GM12878 (cell line): ENCODE data around the gene IGF2R. TPM values are rescaled to one million over a fixed set of nuclear protein-coding genes. Genes with fewer than 3 reads are reported as not detected.

Source experiments
- CBX5 ChIP-seq: sonication (generic); IDR thresholded peaks from 2 replicates; pipeline ENCODE4 v1.6.1; 2016; ENCODE audit warnings: low read depth, moderate library complexity, mild to moderate bottlenecking, inconsistent platforms
- GABPA ChIP-seq: IDR thresholded peaks from 2 replicates; pipeline ENCODE4 v1.6.1; 2014; ENCODE audit warnings: antibody characterized with exemption, low read depth, mild to moderate bottlenecking, inconsistent platforms
- GATAD2B ChIP-seq: fragments of 450-650 bp; conservative IDR thresholded peaks from 2 replicates; pipeline ENCODE4 v1.6.1; 2017; ENCODE audit warnings: low read depth, mild to moderate bottlenecking, moderate library complexity
- NBN ChIP-seq: fragments of 450-650 bp; IDR thresholded peaks from 2 replicates; pipeline ENCODE4 v1.6.1; 2016
- NR2C1 ChIP-seq: fragments of 450-650 bp; IDR thresholded peaks from 2 replicates; pipeline ENCODE4 v1.6.1; 2017; ENCODE audit warnings: antibody characterized with exemption, mild to moderate bottlenecking, moderate library complexity
- PML ChIP-seq: IDR thresholded peaks from 2 replicates; pipeline ENCODE4 v1.6.1; 2012; ENCODE audit warnings: low read length, inconsistent platforms
- POLR2AphosphoS2 ChIP-seq: IDR thresholded peaks from 2 replicates; pipeline ENCODE4 v1.6.1; 2011; ENCODE audit warnings: low read depth, mild to moderate bottlenecking, low read length, improper control_type of control experiment, moderate library complexity
- RELA ChIP-seq: fragments of 450-650 bp; IDR thresholded peaks from 2 replicates; pipeline ENCODE4 v1.8.0; 2014; ENCODE audit warnings: borderline replicate concordance; ENCODE audit not compliant: partially characterized antibody
- TCF7 ChIP-seq: IDR thresholded peaks from 2 replicates; pipeline ENCODE4 v1.6.1; 2014; ENCODE audit warnings: antibody characterized with exemption, borderline replicate concordance
- YY1 ChIP-seq: IDR thresholded peaks from 2 replicates; pipeline ENCODE4 v1.6.1; 2011; ENCODE audit warnings: low read depth, mild to moderate bottlenecking, low read length
- ZNF217 ChIP-seq: fragments of 450-650 bp; IDR thresholded peaks from 2 replicates; pipeline ENCODE4 v1.6.1; 2017; ENCODE audit warnings: antibody characterized with exemption, mild to moderate bottlenecking
- ZSCAN29 ChIP-seq: fragments of 450-650 bp; IDR thresholded peaks from 2 replicates; pipeline ENCODE4 v1.6.1; 2017; ENCODE audit warnings: mild to moderate bottlenecking, moderate library complexity
- polyA plus RNA-seq, 11 experiments: library from polyadenylated mRNA; depleted of rRNA in 4 of 11; unstranded in 6 of 11; stranded (reverse) in 5 of 11; fragments of >200 nt; fragmentation: Nextera tagmentation in 4 of 11; fragmentation: Illumina TruSeq in 1 of 11; extraction: Ambion mirVana in 4 of 11; extraction: Trizol in 1 of 11; gene quantifications; 1 replicate in 1 of 11; 2 replicates in 10 of 11; pipeline versions ENCODE4 v1.2.1 to v1.2.3, GENCODE V29; 2011 to 2016; ENCODE audit warnings: inconsistent platforms in 2 of 11, missing spikeins in 2 of 11, low read depth in 1 of 11
- total RNA-seq, 4 experiments: library from RNA; depleted of rRNA in 3 of 4; stranded (reverse); fragments of >200 nt in 3 of 4; fragmentation: Illumina TruSeq in 1 of 4; extraction: Trizol in 1 of 4; gene quantifications; 2 replicates each; pipeline versions ENCODE4 v1.2.1 to v1.2.3, GENCODE V29; 2013 to 2021
- TF ChIP-seq, protein P1 (sequence below): IDR thresholded peaks from 2 replicates; pipeline ENCODE4 v1.6.1; 2012; ENCODE audit warnings: low read length, inconsistent platforms
- TF ChIP-seq, protein P2 (sequence below): fragments of 450-650 bp; formaldehyde crosslinking; IDR thresholded peaks from 2 replicates; pipeline ENCODE4 v1.5.0; 2022; ENCODE audit warnings: mild to moderate bottlenecking, missing genetic modification characterization
- TF ChIP-seq, protein P3 (sequence below): fragments of 450-650 bp; IDR thresholded peaks from 2 replicates; pipeline ENCODE4 v1.6.1; 2016; ENCODE audit warnings: mild to moderate bottlenecking, moderate library complexity, borderline replicate concordance
- TF ChIP-seq, protein P4 (sequence below): IDR thresholded peaks from 2 replicates; pipeline ENCODE4 v1.6.1; 2012; ENCODE audit warnings: improper control_type of control experiment, low read depth, low read length; ENCODE audit not compliant: insufficient replicate concordance

IGF2R gene
- total and polyA plus RNA-seq, 10 of the 15 experiments (the other 5 are each of a cell fraction or from before 2014, with no cell fraction given), result 1.00 to 40.1 (median 16.8) TPM

DNA sequence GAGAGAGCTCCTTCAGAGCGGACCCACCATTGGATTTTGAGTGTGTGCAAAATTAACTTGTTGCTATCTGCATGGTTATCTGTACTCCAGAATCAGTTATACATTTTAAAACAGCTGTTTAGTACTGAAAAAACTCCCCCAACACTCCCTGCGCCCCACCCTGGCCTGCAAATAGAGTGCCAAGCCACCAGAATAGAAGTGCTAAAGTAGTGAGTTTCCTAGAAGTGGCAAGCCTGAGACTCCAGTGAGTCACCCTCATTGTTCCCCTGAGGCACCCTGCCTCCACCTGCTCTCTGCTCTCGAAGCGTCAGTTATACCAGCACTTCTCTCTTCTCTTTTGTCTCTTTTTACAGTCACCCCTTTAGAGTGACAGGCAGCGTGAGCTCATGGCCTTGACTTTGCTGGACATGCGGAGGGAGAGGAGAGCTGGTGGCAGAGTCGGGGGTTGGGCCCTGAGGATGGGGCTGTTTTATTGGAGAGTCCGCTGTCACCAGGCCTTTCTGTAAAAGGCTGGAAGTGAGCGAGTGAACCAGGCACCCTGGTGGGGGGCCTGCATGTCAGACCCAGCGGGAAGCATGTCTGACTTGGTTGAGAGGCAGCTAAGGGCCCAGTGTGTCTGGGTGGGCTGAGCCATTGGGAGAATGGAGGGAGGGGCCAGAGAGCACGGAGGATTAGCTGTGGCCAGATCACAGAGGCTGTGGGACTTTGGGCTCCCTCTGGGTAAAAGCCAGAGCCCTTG, 10.4 kb downstream of the IGF2R start (continued):
- TF ChIP-seq ZNF217 (no peak), RELA (peak; percentile 30), PML (0 out of 2 replicates have a peak, but pooled peaks have one; percentile 30), GATAD2B (0 out of 2 replicates have a peak, but pooled peaks have one; percentile 28), GABPA (no peak), NBN (peak; percentile 46; the same call in 1 of the 2 replicates), TCF7 (no peak), POLR2AphosphoS2 (no peak), CBX5 (no peak), YY1 (no peak), ZSCAN29 (no peak), NR2C1 (no peak)
- TF ChIP-seq, protein P1, sequence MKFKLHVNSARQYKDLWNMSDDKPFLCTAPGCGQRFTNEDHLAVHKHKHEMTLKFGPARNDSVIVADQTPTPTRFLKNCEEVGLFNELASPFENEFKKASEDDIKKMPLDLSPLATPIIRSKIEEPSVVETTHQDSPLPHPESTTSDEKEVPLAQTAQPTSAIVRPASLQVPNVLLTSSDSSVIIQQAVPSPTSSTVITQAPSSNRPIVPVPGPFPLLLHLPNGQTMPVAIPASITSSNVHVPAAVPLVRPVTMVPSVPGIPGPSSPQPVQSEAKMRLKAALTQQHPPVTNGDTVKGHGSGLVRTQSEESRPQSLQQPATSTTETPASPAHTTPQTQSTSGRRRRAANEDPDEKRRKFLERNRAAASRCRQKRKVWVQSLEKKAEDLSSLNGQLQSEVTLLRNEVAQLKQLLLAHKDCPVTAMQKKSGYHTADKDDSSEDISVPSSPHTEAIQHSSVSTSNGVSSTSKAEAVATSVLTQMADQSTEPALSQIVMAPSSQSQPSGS, result peak; percentile 34; the same call in 1 of the 2 replicates
- TF ChIP-seq, protein P2, sequence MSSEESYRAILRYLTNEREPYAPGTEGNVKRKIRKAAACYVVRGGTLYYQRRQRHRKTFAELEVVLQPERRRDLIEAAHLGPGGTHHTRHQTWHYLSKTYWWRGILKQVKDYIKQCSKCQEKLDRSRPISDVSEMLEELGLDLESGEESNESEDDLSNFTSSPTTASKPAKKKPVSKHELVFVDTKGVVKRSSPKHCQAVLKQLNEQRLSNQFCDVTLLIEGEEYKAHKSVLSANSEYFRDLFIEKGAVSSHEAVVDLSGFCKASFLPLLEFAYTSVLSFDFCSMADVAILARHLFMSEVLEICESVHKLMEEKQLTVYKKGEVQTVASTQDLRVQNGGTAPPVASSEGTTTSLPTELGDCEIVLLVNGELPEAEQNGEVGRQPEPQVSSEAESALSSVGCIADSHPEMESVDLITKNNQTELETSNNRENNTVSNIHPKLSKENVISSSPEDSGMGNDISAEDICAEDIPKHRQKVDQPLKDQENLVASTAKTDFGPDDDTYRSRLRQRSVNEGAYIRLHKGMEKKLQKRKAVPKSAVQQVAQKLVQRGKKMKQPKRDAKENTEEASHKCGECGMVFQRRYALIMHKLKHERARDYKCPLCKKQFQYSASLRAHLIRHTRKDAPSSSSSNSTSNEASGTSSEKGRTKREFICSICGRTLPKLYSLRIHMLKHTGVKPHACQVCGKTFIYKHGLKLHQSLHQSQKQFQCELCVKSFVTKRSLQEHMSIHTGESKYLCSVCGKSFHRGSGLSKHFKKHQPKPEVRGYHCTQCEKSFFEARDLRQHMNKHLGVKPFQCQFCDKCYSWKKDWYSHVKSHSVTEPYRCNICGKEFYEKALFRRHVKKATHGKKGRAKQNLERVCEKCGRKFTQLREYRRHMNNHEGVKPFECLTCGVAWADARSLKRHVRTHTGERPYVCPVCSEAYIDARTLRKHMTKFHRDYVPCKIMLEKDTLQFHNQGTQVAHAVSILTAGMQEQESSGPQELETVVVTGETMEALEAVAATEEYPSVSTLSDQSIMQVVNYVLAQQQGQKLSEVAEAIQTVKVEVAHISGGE (CRISPR knock-in tag), result no peak
- TF ChIP-seq, protein P3, sequence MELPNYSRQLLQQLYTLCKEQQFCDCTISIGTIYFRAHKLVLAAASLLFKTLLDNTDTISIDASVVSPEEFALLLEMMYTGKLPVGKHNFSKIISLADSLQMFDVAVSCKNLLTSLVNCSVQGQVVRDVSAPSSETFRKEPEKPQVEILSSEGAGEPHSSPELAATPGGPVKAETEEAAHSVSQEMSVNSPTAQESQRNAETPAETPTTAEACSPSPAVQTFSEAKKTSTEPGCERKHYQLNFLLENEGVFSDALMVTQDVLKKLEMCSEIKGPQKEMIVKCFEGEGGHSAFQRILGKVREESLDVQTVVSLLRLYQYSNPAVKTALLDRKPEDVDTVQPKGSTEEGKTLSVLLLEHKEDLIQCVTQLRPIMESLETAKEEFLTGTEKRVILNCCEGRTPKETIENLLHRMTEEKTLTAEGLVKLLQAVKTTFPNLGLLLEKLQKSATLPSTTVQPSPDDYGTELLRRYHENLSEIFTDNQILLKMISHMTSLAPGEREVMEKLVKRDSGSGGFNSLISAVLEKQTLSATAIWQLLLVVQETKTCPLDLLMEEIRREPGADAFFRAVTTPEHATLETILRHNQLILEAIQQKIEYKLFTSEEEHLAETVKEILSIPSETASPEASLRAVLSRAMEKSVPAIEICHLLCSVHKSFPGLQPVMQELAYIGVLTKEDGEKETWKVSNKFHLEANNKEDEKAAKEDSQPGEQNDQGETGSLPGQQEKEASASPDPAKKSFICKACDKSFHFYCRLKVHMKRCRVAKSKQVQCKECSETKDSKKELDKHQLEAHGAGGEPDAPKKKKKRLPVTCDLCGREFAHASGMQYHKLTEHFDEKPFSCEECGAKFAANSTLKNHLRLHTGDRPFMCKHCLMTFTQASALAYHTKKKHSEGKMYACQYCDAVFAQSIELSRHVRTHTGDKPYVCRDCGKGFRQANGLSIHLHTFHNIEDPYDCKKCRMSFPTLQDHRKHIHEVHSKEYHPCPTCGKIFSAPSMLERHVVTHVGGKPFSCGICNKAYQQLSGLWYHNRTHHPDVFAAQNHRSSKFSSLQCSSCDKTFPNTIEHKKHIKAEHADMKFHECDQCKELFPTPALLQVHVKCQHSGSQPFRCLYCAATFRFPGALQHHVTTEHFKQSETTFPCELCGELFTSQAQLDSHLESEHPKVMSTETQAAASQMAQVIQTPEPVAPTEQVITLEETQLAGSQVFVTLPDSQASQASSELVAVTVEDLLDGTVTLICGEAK, result no peak
- TF ChIP-seq, protein P4, sequence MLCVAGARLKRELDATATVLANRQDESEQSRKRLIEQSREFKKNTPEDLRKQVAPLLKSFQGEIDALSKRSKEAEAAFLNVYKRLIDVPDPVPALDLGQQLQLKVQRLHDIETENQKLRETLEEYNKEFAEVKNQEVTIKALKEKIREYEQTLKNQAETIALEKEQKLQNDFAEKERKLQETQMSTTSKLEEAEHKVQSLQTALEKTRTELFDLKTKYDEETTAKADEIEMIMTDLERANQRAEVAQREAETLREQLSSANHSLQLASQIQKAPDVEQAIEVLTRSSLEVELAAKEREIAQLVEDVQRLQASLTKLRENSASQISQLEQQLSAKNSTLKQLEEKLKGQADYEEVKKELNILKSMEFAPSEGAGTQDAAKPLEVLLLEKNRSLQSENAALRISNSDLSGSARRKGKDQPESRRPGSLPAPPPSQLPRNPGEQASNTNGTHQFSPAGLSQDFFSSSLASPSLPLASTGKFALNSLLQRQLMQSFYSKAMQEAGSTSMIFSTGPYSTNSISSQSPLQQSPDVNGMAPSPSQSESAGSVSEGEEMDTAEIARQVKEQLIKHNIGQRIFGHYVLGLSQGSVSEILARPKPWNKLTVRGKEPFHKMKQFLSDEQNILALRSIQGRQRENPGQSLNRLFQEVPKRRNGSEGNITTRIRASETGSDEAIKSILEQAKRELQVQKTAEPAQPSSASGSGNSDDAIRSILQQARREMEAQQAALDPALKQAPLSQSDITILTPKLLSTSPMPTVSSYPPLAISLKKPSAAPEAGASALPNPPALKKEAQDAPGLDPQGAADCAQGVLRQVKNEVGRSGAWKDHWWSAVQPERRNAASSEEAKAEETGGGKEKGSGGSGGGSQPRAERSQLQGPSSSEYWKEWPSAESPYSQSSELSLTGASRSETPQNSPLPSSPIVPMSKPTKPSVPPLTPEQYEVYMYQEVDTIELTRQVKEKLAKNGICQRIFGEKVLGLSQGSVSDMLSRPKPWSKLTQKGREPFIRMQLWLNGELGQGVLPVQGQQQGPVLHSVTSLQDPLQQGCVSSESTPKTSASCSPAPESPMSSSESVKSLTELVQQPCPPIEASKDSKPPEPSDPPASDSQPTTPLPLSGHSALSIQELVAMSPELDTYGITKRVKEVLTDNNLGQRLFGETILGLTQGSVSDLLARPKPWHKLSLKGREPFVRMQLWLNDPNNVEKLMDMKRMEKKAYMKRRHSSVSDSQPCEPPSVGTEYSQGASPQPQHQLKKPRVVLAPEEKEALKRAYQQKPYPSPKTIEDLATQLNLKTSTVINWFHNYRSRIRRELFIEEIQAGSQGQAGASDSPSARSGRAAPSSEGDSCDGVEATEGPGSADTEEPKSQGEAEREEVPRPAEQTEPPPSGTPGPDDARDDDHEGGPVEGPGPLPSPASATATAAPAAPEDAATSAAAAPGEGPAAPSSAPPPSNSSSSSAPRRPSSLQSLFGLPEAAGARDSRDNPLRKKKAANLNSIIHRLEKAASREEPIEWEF, result peak; percentile 49
